Right renal pelvis (tissue), 4 donors: ENCODE data around the gene DOC2A. TPM values are rescaled to one million over a fixed set of nuclear protein-coding genes. Genes with fewer than 3 reads are reported as not detected.

ENCODE experiments used
- DNase-seq, 4 donors: peaks; one replicate each; pipeline ENCODE4 v3.0.0-alpha.2; 2013; ENCODE audit warnings: low read depth in 4 of 4, low spot score in 3 of 4, missing footprints in 1 of 4
- polyA plus RNA-seq, 4 donors: library from polyadenylated mRNA; unstranded; fragments of 120-200 nt; gene quantifications; one replicate each; pipeline ENCODE4 v1.2.1, GENCODE V29; 2013; ENCODE audit not compliant: insufficient read length in 4 of 4

Gene DOC2A
- polyA plus RNA-seq, 4 donors, result 2.1 to 2.7 (median 2.5) TPM

- no peak for DNase-seq
Measured at GRCh38 chr16:29991571-29991904, 19.3 kb downstream of the DOC2A start.

GRCh38 chr16:29990883-29991570, 19.8 kb downstream of the DOC2A start:
- DNase-seq, result no peak

GRCh38 chr16:29990034-29990433, 20.8 kb downstream of the DOC2A start:
- no peak for DNase-seq

- no peak for DNase-seq
Measured at GRCh38 chr16:29989111-29989858, 21.5 kb downstream of the DOC2A start.

GRCh38 chr16:29988346-29989075, 22.3 kb downstream of the DOC2A start:
- no peak for DNase-seq

GRCh38 chr16:29987371-29988085, 23.3 kb downstream of the DOC2A start:
- DNase-seq, result no peak

- DNase-seq, result no peak
Measured at GRCh38 chr16:29986931-29987330, 23.9 kb downstream of the DOC2A start.

- no peak for DNase-seq
Measured at GRCh38 chr16:29986231-29986630, 24.6 kb downstream of the DOC2A start.

- no peak for DNase-seq
Measured at GRCh38 chr16:29985271-29985811, 25.5 kb downstream of the DOC2A start.

- no peak for DNase-seq
Measured at GRCh38 chr16:29984764-29985147, 26.1 kb downstream of the DOC2A start.

- no peak for DNase-seq
Measured at GRCh38 chr16:29984137-29984763, 26.6 kb downstream of the DOC2A start.

GRCh38 chr16:29983420-29984136, 27.2 kb downstream of the DOC2A start:
- DNase-seq, result no peak

GRCh38 chr16:29982560-29983419, 28.0 kb downstream of the DOC2A start:
- DNase-seq, result no peak

GRCh38 chr16:29978564-29979270, 32.1 kb downstream of the DOC2A start:
- no peak for DNase-seq

GRCh38 chr16:29978081-29978480, 32.7 kb downstream of the DOC2A start:
- no peak for DNase-seq

- DNase-seq, result no peak
Measured at GRCh38 chr16:29977063-29977825, 33.6 kb downstream of the DOC2A start.

GRCh38 chr16:29975811-29976511, 34.9 kb downstream of the DOC2A start:
- no peak for DNase-seq
